NB4 (cell line): Measurements from ENCODE around the gene RHBDD3.
A peak's percentile ranks its signal among the peaks of the same experiment; 100 is the strongest.

ENCODE experiments used
- POLR2A ChIP-seq: IDR thresholded peaks from 2 replicates; pipeline ENCODE4 v1.6.1; 2011; ENCODE audit warnings: mild to moderate bottlenecking; ENCODE audit not compliant: insufficient read length; ENCODE audit errors: extremely low read depth
- TF ChIP-seq, protein P1 (sequence below): IDR thresholded peaks from one replicate; pipeline ENCODE4 v1.5.1; 2012; ENCODE audit warnings: low read depth, low read length

DNA sequence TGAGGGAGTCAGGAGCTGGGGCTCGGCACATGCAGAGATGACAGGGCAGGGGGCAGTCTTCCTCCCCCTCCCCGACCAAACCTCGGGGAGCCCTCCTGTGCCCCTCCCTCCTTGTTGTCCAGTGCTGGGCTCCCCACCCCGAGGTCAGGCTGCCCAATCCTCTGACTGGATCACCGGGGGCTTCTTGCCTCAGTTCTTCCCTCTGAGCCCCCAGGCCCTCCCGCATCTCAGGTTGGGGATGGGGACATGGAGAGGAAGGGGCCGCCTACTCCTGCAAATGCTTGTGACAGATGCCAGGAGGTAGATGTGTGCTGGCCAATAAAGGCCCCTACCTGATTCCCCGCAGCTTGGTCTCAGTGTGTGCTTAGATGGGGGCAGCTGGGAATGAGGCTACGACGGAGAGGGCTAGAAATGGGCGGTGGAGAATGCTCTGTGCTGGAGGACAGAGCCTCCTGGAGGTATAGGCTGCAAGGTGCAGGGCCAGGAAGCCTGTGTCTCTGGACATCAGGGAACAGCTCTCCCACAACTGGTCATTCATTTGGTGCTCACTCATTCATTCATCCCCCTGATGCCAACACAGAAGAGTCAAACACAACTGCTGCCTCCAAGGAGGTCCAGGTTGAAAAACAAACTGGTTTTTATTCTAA lies 8.4 kb downstream of the RHBDD3 start:
- TF ChIP-seq, protein P1, sequence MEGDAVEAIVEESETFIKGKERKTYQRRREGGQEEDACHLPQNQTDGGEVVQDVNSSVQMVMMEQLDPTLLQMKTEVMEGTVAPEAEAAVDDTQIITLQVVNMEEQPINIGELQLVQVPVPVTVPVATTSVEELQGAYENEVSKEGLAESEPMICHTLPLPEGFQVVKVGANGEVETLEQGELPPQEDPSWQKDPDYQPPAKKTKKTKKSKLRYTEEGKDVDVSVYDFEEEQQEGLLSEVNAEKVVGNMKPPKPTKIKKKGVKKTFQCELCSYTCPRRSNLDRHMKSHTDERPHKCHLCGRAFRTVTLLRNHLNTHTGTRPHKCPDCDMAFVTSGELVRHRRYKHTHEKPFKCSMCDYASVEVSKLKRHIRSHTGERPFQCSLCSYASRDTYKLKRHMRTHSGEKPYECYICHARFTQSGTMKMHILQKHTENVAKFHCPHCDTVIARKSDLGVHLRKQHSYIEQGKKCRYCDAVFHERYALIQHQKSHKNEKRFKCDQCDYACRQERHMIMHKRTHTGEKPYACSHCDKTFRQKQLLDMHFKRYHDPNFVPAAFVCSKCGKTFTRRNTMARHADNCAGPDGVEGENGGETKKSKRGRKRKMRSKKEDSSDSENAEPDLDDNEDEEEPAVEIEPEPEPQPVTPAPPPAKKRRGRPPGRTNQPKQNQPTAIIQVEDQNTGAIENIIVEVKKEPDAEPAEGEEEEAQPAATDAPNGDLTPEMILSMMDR: peak; percentile 18
- no peak for TF ChIP-seq POLR2A
